ENCODE results near the gene PLA2G2F.

Gene PLA2G2F

DNA sequence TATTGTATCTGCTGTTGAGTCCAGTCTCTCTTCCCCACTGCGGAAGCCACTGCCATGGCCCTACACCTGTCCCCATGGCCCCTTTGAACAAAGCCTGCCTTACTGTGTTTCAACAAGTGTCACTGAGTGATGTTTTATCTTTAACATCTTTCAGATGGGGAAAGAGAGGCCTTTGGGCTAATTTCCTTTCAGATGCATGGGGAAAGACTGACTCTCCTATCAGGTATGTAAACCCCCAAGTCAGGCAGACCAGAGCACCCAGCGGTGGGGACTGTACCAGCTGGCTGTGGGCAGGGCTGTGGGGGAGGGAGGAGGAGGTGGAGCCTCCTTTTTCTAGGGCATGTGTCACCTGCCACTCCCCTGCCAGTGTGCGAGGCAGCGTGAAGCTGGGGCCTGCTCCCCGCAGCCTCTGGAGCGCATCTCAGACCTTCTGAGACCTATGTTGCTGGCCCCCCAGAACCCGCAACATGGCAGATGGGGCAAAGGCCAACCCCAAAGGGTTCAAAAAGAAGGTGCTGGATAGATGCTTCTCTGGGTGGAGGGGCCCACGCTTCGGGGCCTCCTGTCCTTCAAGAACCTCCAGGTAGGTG, at the start of gene PLA2G2F:
PLA2G2F (plus strand) TSS at position 363 of the 590 bp plus-strand sequence; CDS start at position 468, 105 bp downstream.
- in situ Hi-C loops (cut with MboI; ENCODE audit: low sequenced_read_pairs): no loop called here

- in situ Hi-C loops (cut with MboI; ENCODE audit: low sequenced_read_pairs): no loop called here
Observed at GRCh38 chr1:20089328-20090077, 49.6 kb upstream of the PLA2G2F start.

DNA sequence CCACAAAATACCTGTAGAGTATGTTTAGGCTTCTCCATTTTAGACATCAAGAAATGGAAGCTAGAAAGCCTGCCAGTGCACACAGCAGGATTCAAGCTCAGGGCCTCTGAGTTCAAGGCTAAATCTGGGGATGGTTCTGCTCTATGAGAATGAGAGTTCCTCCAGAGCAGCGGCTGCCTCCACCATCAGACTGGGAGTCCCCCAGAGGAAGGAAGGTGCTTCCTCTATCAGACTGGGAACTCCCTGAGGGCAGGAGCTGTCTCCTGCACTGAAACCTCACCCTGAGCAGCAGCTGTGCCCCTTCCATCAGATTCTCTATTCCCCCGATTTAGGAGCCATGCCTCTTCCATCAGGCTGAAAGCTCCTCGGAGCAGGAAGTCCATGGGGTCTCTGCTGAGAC, 49.0 kb upstream of the PLA2G2F start:
- in situ Hi-C loops (cut with MboI; ENCODE audit: low sequenced_read_pairs): no loop called here

GRCh38 chr1:20090641-20091040, 48.5 kb upstream of the PLA2G2F start:
- in situ Hi-C loops (cut with MboI; ENCODE audit: low sequenced_read_pairs): no loop called here

DNA sequence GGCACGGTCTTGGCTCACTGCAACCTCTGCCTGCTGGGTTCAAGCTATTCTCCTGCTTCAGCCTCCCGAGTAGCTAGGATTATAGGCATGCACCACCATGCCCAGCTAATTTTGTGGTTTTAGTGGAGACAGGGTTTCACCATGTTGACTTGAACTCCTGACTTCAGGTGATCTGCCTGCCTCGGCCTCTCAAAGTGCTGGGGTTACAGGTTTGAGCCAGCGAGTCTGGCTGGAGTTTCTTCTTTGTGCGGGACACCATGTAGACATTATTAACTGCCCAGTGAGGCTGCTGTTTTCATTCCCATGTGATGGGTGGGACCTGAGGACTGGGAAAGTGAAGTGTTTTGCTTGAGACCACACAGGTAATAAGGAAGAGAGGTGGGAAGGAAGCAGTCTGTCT, 45.8 kb upstream of the PLA2G2F start:
- in situ Hi-C loops (cut with MboI; ENCODE audit: low sequenced_read_pairs): no loop called here

DNA sequence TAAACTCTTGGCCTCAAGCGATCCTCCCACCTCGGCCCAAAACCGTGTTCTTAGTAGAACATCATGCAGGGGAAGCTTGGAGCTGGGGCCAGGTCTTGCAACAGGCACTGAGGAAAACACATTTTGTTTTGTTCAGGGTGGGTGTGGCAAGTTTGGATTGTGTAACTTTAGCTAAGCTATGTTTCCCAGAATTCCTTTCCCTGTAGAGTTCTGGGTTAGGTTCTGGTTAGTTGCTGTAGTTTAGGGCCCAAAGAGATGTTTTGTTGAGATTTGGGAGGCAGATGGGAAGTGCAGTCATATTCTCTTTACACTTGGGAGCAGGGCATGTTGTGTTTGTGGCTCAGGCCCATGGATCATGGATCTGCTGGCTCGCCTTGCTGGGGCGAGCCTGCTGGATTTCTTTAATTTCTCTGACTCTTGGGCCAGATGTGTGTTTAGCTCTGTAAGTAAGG, 45.2 kb upstream of the PLA2G2F start:
- in situ Hi-C loops (cut with MboI; ENCODE audit: low sequenced_read_pairs): no loop called here

DNA sequence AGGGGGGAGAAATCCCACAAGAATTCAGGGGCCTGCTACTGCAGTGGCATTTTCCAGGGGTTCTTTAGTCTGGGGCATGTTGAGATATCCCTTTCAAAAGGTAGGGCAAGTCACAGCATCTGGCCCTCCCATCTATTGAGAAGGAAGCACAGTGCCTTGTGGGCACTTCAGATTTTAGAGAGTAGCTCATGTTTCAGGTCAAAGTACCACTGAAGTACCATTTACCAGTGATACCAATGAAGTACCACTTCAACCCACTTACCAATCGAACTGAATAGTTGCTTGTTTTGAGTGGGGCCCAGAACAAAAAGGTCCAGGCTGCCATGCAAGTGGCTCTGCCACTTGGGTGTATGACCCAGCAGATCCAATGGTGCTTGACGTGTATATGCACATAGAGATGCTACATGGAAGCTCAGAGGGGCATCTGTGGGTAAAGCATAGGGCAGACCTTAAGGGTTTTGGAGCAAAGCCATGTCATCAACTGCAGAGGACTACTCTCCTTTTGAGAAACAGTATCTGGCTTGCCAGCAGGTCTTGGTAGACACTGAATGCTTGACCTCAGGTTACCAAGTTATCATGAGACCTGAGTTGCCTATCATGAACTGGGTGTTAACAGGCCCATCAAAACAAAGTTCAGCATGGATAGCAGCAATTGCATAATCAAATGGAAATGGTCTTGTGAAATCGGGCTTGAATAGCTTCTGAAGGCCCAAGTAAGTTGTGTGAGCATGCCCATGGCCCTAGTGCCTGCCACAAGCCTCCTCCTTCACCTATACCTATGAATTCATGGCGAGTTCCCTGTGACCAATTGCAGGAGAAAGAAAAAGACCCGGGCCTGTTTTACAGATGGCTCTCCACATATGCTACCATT, 43.3 kb upstream of the PLA2G2F start:
- in situ Hi-C loops (cut with MboI; ENCODE audit: low sequenced_read_pairs): no loop called here

- in situ Hi-C loops (cut with MboI; ENCODE audit: low sequenced_read_pairs): no loop called here
Observed at GRCh38 chr1:20096840-20097447, 42.2 kb upstream of the PLA2G2F start.

DNA sequence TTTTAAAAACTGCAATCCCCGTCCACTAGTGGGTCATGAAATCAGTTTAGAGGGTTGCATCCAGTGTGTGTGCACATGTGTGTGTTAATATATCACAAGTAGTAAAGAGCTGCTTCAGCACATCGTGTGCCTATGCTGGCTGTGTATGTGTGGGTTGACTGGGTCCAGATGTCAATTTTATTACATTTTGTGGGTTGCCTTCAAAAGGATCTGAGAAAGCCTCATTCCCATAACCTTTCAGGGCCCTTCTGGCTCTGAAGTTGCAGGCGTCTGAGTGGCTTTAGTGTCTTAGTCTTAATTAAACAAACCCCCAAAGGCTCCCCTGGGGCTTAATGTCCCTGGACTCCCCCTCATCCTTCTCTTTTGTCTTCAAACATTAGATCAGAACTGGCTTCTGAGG, 39.6 kb upstream of the PLA2G2F start:
- in situ Hi-C loops (cut with MboI; ENCODE audit: low sequenced_read_pairs): no loop called here

GRCh38 chr1:20100632-20101355, 38.3 kb upstream of the PLA2G2F start:
- in situ Hi-C loops (cut with MboI; ENCODE audit: low sequenced_read_pairs): no loop called here

GRCh38 chr1:20102875-20103274, 36.2 kb upstream of the PLA2G2F start:
- in situ Hi-C loops (cut with MboI; ENCODE audit: low sequenced_read_pairs): no loop called here

DNA sequence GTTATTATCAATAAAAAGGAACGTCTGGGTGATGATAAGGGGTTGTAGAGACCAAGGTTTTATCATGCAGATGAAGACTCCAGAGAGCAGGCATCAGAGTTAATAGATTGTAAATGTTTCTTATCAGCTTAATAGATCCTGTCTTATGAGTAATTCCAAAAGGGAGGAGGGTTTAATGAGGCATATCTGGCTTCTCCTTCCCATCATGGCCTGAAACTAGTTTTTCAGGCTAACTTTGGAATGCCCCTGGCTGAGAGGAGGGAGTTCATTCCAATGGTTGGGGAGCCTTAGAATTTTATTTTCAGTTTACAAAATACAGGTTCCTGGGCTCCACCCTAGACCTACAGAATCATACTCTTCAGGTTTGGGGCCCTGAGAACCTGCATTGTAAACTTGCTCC, 33.3 kb upstream of the PLA2G2F start:
- in situ Hi-C loops (cut with MboI; ENCODE audit: low sequenced_read_pairs): no loop called here

DNA sequence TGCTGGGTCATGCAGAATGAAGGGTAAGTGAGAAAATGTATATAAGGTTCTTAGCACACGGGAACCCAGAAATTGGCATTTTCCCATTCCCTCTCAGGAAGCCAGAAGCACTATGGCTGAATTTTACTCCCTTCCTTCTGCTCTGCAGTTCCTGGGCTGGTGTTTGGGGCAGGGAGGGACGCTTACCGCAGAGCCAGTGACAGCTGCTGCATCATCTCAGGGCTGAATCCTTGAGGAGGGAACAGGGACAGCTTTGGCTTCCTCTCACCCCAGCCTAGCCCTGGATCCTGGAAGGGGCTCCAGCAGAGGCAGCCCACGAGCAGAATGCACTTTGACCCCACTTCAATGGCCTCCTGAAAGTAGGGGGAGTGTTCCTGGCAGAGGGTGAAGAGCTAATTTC, 31.8 kb upstream of the PLA2G2F start:
- in situ Hi-C loops (cut with MboI; ENCODE audit: low sequenced_read_pairs): no loop called here

DNA sequence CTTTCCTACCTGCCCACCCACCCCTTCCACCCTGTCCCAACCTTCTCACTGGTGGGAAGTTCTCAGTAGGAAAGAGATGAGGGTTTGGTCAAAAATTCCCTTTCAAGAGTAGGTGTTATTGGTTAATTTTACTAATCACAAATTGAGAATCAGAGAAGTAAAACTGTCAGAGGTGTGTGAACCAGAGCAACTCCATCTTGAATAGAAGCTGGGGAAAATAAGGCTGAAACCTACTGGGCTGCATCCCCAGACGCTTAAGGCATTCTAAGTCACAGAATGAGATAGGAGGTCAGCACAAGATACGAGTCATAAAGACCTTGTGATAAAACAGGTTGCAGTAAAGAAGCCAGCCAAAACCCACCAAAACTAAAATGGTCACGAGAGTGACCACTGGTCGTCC, 31.3 kb upstream of the PLA2G2F start:
- in situ Hi-C loops (cut with MboI; ENCODE audit: low sequenced_read_pairs): no loop called here

GRCh38 chr1:20108366-20109123, 30.6 kb upstream of the PLA2G2F start:
- in situ Hi-C loops (cut with MboI; ENCODE audit: low sequenced_read_pairs): no loop called here

DNA sequence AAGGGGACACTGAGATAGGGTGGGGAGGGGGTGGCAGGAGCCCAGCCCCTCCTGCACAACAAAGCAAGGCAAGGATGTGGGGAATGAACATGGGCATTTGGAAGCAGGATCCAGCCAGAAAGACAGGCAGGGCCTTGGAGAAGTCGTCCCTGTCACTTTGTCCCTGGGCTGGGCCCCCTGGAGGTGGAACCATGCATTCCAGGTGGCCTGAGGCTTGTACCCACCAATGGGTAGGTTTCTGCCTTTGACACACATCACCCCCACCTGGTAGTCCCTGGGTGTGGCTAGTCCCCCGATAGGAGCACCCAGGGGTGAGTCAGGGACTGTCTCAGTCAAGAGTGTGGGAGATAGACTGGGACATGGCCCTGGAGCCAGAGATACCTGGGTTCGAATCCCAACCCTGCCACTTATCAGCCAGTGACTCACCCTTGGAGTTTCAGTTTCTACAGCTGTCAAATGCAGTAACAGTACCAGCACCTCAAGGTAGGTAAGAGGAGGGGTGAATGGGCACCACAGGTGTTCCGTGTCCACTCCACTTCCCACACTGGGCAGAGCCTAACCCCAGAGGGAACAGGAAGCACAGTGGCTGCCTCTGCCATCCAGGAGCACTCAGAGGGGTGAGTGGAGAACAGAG, 29.8 kb upstream of the PLA2G2F start:
- in situ Hi-C loops (cut with MboI; ENCODE audit: low sequenced_read_pairs): no loop called here

DNA sequence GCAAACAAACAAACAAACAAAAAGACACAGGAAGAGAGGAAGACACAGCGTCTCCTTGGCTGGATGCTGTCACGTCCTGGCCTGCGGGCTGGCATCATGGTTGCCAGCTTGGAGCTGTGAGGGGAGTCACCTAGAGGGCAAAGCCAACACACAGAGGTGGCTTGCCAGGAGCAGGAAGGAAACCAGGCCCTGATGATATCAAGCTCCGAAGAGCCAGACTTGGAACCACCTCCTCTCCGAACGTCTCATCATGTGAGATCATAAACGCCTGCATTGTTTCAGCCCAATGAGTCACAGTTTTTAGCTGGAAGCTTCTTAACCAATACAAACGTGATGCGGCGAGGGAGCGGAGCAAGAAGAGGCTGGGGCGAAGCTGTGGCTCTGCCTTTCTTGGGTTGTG, 28.4 kb upstream of the PLA2G2F start:
- in situ Hi-C loops (cut with MboI; ENCODE audit: low sequenced_read_pairs): no loop called here

GRCh38 chr1:20111452-20111851, 27.7 kb upstream of the PLA2G2F start:
- in situ Hi-C loops (cut with MboI; ENCODE audit: low sequenced_read_pairs): no loop called here

DNA sequence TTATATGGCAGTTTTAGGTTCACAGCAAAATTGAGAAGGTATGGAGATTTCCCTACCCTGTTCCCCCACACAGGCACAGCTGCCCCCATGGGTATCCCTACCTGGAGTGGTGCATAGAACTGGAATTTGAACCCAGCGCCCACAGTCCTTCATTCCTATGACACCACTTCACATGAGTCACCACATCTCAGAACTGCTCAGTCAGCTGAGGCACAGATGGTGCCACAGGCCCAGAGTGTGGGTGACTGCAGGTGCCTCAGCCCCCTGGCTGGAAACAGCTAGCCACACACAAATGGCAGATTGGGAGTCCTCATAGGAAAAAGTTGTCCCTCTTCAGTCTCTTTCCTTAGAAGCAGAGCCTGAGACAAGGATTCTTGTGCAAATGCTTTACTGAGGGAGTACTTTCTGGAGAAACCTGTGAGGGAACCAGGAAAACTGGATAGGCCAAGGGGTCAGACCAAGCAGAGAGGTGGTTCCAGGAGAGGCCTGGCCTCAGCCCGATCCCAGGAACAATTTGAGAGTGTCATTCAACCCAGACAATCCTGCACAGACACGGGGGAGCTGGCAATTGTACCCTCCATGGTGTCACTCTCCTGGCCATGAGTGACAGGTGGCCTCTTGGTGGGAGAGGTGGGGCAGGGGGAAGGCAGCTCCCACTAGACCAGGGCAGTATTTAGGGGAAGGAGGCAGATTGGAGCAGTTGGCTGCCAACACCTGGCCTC, 26.7 kb upstream of the PLA2G2F start:
- in situ Hi-C loops (cut with MboI; ENCODE audit: low sequenced_read_pairs): no loop called here
